K562 (cell line): ENCODE measurements around the gene DGCR8. TPM values are rescaled to one million over a fixed set of nuclear protein-coding genes. Genes with fewer than 3 reads are reported as not detected.

Experiments used
- CBFA2T2 ChIP-seq: fragments of 450-650 bp; conservative IDR thresholded peaks from 2 replicates; pipeline ENCODE4 v1.6.1; 2017; ENCODE audit warnings: mild to moderate bottlenecking
- MGA ChIP-seq: fragments of 450-650 bp; IDR thresholded peaks from 2 replicates; pipeline ENCODE4 v1.6.1; 2016; ENCODE audit warnings: mild to moderate bottlenecking, moderate library complexity
- SNAPC5 ChIP-seq: fragments of 250-450 bp; sonication (Bioruptor Pico); IDR thresholded peaks from 2 replicates; pipeline ENCODE4 v1.8.0; 2021; ENCODE audit warnings: moderate library complexity, mild to moderate bottlenecking, inconsistent platforms
- polyA plus RNA-seq, 8 experiments: library from polyadenylated mRNA; depleted of rRNA in 4 of 8; stranded (reverse) in 5 of 8; unstranded in 3 of 8; fragments of >200 nt; fragmentation: Nextera tagmentation in 2 of 8; fragmentation: Illumina TruSeq in 1 of 8; extraction: Ambion mirVana in 2 of 8; extraction: Trizol in 1 of 8; gene quantifications; 2 replicates each; pipeline versions ENCODE4 v1.2.1 to v1.2.3, GENCODE V29; 2011 to 2014; ENCODE audit warnings: inconsistent platforms in 1 of 8, missing spikeins in 1 of 8
- total RNA-seq, 7 experiments: library from RNA; depleted of rRNA in 6 of 7; stranded (reverse); fragments of >200 nt in 6 of 7; fragmentation: Illumina TruSeq in 2 of 7; extraction: Trizol in 2 of 7; gene quantifications; 2 replicates each; pipeline versions ENCODE4 v1.2.1 to v1.2.3, GENCODE V29; 2011 to 2021; ENCODE audit warnings: low replicate concordance in 1 of 7
- TF ChIP-seq, protein P1 (sequence below), 2 experiments: fragments of 450-650 bp; formaldehyde crosslinking in 1 of 2; IDR thresholded peaks; 2 replicates each; pipeline versions ENCODE4 v1.4.0 to v1.6.1; 2014 to 2020; ENCODE audit warnings: mild to moderate bottlenecking in 2 of 2, borderline replicate concordance in 1 of 2, low read depth in 1 of 2

DGCR8 gene
- total and polyA plus RNA-seq, 9 of the 15 experiments (the other 6 are each of a cell fraction or from before 2014, with no cell fraction given) = 5.9 to 144 (median 80.1) TPM

DNA sequence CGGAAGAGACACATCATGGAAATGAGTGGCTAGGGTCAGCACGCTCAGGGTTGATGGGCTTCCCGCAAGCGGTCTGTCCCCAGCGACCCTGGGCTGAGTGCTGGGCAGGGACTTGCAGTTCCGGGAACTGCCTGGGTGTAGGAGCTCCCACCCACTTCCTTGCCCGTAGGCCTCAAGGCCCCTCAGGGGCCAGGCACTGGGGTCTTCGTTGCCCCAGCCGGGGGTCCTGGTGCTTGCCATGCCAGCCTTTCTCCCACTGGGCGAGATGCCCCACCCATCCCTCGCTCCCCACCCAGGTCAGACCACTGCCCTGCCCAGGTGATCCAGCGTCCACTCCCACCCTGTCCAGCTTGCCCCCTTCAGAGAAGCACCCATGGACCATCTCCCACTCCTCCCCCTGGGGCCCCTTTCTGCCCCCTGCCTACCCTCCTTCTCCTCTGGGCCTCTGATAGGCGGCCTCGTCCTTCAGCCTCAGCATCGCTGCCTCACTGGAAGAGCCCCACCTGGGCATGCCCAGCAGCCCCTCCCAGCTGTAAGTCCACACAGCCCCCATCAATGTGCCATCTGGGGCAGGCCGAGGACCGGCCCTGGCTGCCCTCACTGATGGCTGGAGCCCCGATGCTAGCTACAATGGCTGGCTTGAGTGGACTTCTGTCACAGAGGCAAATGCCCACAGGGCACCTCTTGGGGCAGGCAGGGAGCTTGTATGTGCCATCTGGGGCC lies 17.8 kb upstream of the DGCR8 start (continued):
- no peak for TF ChIP-seq SNAPC5
- TF ChIP-seq CBFA2T2 = no peak
- TF ChIP-seq MGA = no peak
- TF ChIP-seq, protein P1, sequence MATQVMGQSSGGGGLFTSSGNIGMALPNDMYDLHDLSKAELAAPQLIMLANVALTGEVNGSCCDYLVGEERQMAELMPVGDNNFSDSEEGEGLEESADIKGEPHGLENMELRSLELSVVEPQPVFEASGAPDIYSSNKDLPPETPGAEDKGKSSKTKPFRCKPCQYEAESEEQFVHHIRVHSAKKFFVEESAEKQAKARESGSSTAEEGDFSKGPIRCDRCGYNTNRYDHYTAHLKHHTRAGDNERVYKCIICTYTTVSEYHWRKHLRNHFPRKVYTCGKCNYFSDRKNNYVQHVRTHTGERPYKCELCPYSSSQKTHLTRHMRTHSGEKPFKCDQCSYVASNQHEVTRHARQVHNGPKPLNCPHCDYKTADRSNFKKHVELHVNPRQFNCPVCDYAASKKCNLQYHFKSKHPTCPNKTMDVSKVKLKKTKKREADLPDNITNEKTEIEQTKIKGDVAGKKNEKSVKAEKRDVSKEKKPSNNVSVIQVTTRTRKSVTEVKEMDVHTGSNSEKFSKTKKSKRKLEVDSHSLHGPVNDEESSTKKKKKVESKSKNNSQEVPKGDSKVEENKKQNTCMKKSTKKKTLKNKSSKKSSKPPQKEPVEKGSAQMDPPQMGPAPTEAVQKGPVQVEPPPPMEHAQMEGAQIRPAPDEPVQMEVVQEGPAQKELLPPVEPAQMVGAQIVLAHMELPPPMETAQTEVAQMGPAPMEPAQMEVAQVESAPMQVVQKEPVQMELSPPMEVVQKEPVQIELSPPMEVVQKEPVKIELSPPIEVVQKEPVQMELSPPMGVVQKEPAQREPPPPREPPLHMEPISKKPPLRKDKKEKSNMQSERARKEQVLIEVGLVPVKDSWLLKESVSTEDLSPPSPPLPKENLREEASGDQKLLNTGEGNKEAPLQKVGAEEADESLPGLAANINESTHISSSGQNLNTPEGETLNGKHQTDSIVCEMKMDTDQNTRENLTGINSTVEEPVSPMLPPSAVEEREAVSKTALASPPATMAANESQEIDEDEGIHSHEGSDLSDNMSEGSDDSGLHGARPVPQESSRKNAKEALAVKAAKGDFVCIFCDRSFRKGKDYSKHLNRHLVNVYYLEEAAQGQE (IDR thresholded peaks at IDR 0.05; ENCODE audit: borderline replicate concordance) = no peak
- TF ChIP-seq, protein P1 (CRISPR knock-in tag; IDR thresholded peaks at IDR 0.05; ENCODE audit: low read depth) = 0 out of 2 replicates have a peak, but pooled peaks have one; percentile 10
